WTC11 (cell line): ENCODE measurements around the gene ANKRD13D. TPM values are rescaled to one million over a fixed set of nuclear protein-coding genes. Genes with fewer than 3 reads are reported as not detected.

ENCODE experiments used
- ATAC-seq: fragments of 200-7000 bp; cut with Tn5 transposase; 2 replicates; pipeline ENCODE4 v1.10.0; 2021; ENCODE audit warnings: mild to moderate bottlenecking, moderate library complexity
- CTCF ChIA-PET: fragments of 300-600 bp; sonication (Branson Sonifier 250); formaldehyde crosslinking; loops from one replicate; lab custom pipeline; 2021; ENCODE audit warnings: antibody characterized with exemption; lab: Charles Lee
- POLR2A ChIA-PET: fragments of 350-600 bp; sonication (Branson Sonifier 250); formaldehyde crosslinking; loops from one replicate; lab custom pipeline; 2021; ENCODE audit warnings: antibody characterized with exemption; lab: Charles Lee
- DNase-seq: peaks from one replicate; pipeline ENCODE4 v3.0.0; 2021; ENCODE audit warnings: low spot score
- H3K27ac Mint-ChIP-seq: 2 replicates; pipeline ENCODE4 v1.8.0; 2021; ENCODE audit warnings: mixed read lengths
- H3K27me3 Mint-ChIP-seq: 2 replicates; pipeline ENCODE4 v1.8.0; 2021; ENCODE audit warnings: low read depth, mild to moderate bottlenecking, moderate library complexity, mixed read lengths
- H3K36me3 Mint-ChIP-seq: 2 replicates; pipeline ENCODE4 v1.8.0; 2021; ENCODE audit warnings: mixed read lengths
- H3K4me1 Mint-ChIP-seq: 2 replicates; pipeline ENCODE4 v1.8.0; 2022; ENCODE audit warnings: mixed read lengths
- H3K4me3 Mint-ChIP-seq: 2 replicates; pipeline ENCODE4 v1.8.0; 2021; ENCODE audit warnings: mild to moderate bottlenecking, moderate library complexity, mixed read lengths
- H3K9me3 Mint-ChIP-seq: 2 replicates; pipeline ENCODE4 v1.8.0; 2021; ENCODE audit warnings: mixed read lengths
- ARID4B ChIP-seq: sonication (generic); formaldehyde crosslinking; IDR thresholded peaks from 2 replicates; pipeline ENCODE4 v1.8.0; 2023; ENCODE audit warnings: missing genetic modification reagents, mild to moderate bottlenecking, borderline replicate concordance
- CBFB ChIP-seq: sonication (generic); formaldehyde crosslinking; IDR thresholded peaks from 2 replicates; pipeline ENCODE4 v1.8.1; 2022; ENCODE audit warnings: mild to moderate bottlenecking, low read depth, missing genetic modification reagents
- ERG ChIP-seq: fragments of 250-450 bp; sonication (Bioruptor Pico); IDR thresholded peaks from 2 replicates; pipeline ENCODE4 v1.8.0; 2021; ENCODE audit warnings: mild to moderate bottlenecking
- FOXK1 ChIP-seq: sonication (generic); formaldehyde crosslinking; IDR thresholded peaks from 2 replicates; pipeline ENCODE4 v1.8.0; 2022; ENCODE audit warnings: mild to moderate bottlenecking, moderate library complexity, missing genetic modification reagents
- FOXP1 ChIP-seq: sonication (generic); formaldehyde crosslinking; IDR thresholded peaks from 2 replicates; pipeline ENCODE4 v1.8.0; 2022; ENCODE audit warnings: missing genetic modification reagents, mild to moderate bottlenecking, moderate library complexity, borderline replicate concordance
- HMGA2 ChIP-seq: fragments of 250-450 bp; sonication (Bioruptor Pico); IDR thresholded peaks from 2 replicates; pipeline ENCODE4 v1.4.0; 2021; ENCODE audit warnings: mild to moderate bottlenecking, moderate library complexity
- MAX ChIP-seq: sonication (generic); formaldehyde crosslinking; IDR thresholded peaks from 2 replicates; pipeline ENCODE4 v1.8.0; 2022; ENCODE audit warnings: mild to moderate bottlenecking, missing genetic modification reagents
- NR1H2 ChIP-seq: sonication (generic); formaldehyde crosslinking; IDR thresholded peaks from 2 replicates; pipeline ENCODE4 v1.9.0; 2021; ENCODE audit warnings: mild to moderate bottlenecking, moderate library complexity, missing genetic modification reagents
- TCF7 ChIP-seq: sonication (generic); formaldehyde crosslinking; IDR thresholded peaks from 2 replicates; pipeline ENCODE4 v1.8.0; 2022; ENCODE audit warnings: mild to moderate bottlenecking, low read depth, missing genetic modification reagents, moderate library complexity
- ZNF281 ChIP-seq: sonication (generic); formaldehyde crosslinking; IDR thresholded peaks from 2 replicates; pipeline ENCODE4 v1.8.0; 2023; ENCODE audit warnings: mild to moderate bottlenecking, missing genetic modification reagents
- ZNF425 ChIP-seq: fragments of 250-450 bp; sonication (Bioruptor Pico); conservative IDR thresholded peaks from 2 replicates; pipeline ENCODE4 v1.9.0; 2021; ENCODE audit warnings: mild to moderate bottlenecking
- total RNA-seq: library from RNA; stranded (reverse); gene quantifications from 3 replicates; pipeline ENCODE4 v1.2.3, GENCODE V29; 2021
- TF ChIP-seq, protein P1 (sequence below): sonication (generic); formaldehyde crosslinking; IDR thresholded peaks from 2 replicates; pipeline ENCODE4 v1.8.0; 2023; ENCODE audit warnings: missing genetic modification reagents
- TF ChIP-seq, protein P2 (sequence below): sonication (generic); formaldehyde crosslinking; IDR thresholded peaks from 2 replicates; pipeline ENCODE4 v1.8.1; 2023; ENCODE audit warnings: mild to moderate bottlenecking, missing genetic modification reagents, moderate library complexity
- TF ChIP-seq, protein P3 (sequence below): fragments of 200-600 bp; IDR thresholded peaks from 2 replicates; pipeline ENCODE4 v1.8.0; 2022; ENCODE audit warnings: antibody characterized with exemption
- TF ChIP-seq, protein P4 (sequence below): sonication (generic); formaldehyde crosslinking; IDR thresholded peaks from 2 replicates; pipeline ENCODE4 v1.8.1; 2022; ENCODE audit warnings: missing genetic modification reagents, borderline replicate concordance

The ANKRD13D gene
- total RNA-seq, 1 experiment from 2014 or later, result 55.5 TPM

DNA sequence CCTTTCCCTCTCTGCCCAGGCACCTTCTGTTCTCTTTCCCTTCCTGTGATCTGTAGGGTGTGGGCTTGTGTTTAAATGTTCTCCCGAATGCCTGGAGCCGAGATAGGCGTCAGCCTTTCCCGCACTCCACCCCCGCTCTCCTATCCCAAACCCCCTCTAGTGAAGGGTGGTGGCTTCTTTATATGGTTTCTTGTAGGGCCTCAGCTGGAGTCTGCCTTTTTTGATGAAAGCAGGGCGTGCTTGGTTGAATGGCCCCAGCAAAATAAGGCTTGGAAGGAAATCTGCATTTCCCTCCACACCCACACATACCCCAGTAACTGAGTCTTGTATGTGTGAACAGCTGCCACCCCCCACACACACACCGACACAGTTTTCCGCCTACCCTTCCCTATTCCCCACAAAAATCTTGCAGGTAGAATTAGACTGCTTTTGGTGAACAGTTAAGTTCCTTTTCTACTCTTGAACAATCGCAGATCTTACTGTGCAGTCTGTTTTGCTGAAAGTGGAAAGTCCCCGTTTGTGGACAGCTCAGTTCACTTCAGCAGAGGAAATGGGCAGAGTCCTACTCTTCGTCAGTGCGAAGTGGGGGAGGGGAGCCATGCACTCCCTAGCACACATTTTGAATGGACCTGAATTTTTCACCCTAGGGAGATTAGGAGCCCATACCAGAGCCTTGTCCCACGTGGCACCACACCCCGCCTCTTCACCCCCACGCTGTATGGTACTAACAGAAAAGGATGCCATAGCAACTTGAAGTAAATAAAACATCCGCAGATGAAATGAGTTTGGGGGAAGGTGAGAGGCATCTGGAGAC lies 48.3 kb upstream of the ANKRD13D start:
- peaks cover 35% of the 10 kb centered on the region for H3K4me1 Mint-ChIP-seq
- H3K36me3 Mint-ChIP-seq, result peaks cover 40% of the 10 kb centered on the region
- ATAC-seq (no peak), DNase-seq (no peak)
- ChIA-PET CTCF (interaction anchor here (0.8 to 3.4 kb wide), 11 partner anchors 12 to 146 kb away, joined by 3 to 29 read pairs (median 4); partner anchors contain the start of gene KDM2A), POLR2A (interaction anchor here (0.8 to 1.7 kb wide), 8 partner anchors 45 to 397 kb away, joined by 3 to 11 read pairs (median 4); partner anchors contain the start of genes ANKRD13D, KDM2A, RCE1 and SSH3)
- peak overlapping the region; percentile 96 for H3K4me3 Mint-ChIP-seq
- H3K9me3 Mint-ChIP-seq, result no peaks in the 10 kb centered on the region
- peak overlapping the region; percentile 98 for H3K27ac Mint-ChIP-seq
- 0 out of 2 replicates have a peak, but pooled peaks have one; percentile 54 for TF ChIP-seq ZNF281 (CRISPR knock-in tag)
- TF ChIP-seq ARID4B (CRISPR knock-in tag), result 0 out of 2 replicates have a peak, but pooled peaks have one; percentile 36
- TF ChIP-seq, protein P1, sequence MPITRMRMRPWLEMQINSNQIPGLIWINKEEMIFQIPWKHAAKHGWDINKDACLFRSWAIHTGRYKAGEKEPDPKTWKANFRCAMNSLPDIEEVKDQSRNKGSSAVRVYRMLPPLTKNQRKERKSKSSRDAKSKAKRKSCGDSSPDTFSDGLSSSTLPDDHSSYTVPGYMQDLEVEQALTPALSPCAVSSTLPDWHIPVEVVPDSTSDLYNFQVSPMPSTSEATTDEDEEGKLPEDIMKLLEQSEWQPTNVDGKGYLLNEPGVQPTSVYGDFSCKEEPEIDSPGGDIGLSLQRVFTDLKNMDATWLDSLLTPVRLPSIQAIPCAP (CRISPR knock-in tag), result no peak
- TF ChIP-seq, protein P2, sequence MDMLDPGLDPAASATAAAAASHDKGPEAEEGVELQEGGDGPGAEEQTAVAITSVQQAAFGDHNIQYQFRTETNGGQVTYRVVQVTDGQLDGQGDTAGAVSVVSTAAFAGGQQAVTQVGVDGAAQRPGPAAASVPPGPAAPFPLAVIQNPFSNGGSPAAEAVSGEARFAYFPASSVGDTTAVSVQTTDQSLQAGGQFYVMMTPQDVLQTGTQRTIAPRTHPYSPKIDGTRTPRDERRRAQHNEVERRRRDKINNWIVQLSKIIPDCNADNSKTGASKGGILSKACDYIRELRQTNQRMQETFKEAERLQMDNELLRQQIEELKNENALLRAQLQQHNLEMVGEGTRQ (CRISPR knock-in tag), result 0 out of 2 replicates have a peak, but pooled peaks have one; percentile 7
- no peaks in the 10 kb centered on the region for H3K27me3 Mint-ChIP-seq

GRCh38 chr11:67242548-67242947 lies 46.6 kb upstream of the ANKRD13D start:
- H3K27me3 Mint-ChIP-seq, result no peaks in the 10 kb centered on the region
- H3K36me3 Mint-ChIP-seq, result peaks cover 54% of the 10 kb centered on the region
- no peak for DNase-seq
- peak overlapping the region; percentile 80 for H3K27ac Mint-ChIP-seq
- no peaks in the 10 kb centered on the region for H3K9me3 Mint-ChIP-seq
- CTCF ChIA-PET, result no interaction called here
- H3K4me1 Mint-ChIP-seq, result peaks cover 35% of the 10 kb centered on the region
- ATAC-seq, result no peak
- POLR2A ChIA-PET, result no interaction called here
- peak overlapping the region; percentile 51 for H3K4me3 Mint-ChIP-seq
- TF ChIP-seq FOXK1 (no peak), ERG (CRISPR knock-in tag) (no peak), CBFB (CRISPR knock-in tag) (no peak), TCF7 (CRISPR knock-in tag) (no peak), NR1H2 (CRISPR knock-in tag) (no peak), FOXP1 (CRISPR knock-in tag) (no peak), MAX (CRISPR knock-in tag) (no peak), HMGA2 (CRISPR knock-in tag) (no peak), ZNF425 (CRISPR knock-in tag) (no peak)
- TF ChIP-seq, protein P3, sequence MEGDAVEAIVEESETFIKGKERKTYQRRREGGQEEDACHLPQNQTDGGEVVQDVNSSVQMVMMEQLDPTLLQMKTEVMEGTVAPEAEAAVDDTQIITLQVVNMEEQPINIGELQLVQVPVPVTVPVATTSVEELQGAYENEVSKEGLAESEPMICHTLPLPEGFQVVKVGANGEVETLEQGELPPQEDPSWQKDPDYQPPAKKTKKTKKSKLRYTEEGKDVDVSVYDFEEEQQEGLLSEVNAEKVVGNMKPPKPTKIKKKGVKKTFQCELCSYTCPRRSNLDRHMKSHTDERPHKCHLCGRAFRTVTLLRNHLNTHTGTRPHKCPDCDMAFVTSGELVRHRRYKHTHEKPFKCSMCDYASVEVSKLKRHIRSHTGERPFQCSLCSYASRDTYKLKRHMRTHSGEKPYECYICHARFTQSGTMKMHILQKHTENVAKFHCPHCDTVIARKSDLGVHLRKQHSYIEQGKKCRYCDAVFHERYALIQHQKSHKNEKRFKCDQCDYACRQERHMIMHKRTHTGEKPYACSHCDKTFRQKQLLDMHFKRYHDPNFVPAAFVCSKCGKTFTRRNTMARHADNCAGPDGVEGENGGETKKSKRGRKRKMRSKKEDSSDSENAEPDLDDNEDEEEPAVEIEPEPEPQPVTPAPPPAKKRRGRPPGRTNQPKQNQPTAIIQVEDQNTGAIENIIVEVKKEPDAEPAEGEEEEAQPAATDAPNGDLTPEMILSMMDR, result no peak
- TF ChIP-seq, protein P4, sequence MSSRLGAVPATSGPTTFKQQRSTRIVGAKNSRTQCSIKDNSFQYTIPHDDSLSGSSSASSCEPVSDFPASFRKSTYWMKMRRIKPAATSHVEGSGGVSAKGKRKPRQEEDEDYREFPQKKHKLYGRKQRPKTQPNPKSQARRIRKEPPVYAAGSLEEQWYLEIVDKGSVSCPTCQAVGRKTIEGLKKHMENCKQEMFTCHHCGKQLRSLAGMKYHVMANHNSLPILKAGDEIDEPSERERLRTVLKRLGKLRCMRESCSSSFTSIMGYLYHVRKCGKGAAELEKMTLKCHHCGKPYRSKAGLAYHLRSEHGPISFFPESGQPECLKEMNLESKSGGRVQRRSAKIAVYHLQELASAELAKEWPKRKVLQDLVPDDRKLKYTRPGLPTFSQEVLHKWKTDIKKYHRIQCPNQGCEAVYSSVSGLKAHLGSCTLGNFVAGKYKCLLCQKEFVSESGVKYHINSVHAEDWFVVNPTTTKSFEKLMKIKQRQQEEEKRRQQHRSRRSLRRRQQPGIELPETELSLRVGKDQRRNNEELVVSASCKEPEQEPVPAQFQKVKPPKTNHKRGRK (CRISPR knock-in tag), result no peak
